ENCODE results near the gene EFHC1.
"Not testable (repeated sequence)": the region's sequence is repeated elsewhere in the genome, so short reads cannot be mapped to it uniquely, and the experiment has no call there.

Gene EFHC1

DNA sequence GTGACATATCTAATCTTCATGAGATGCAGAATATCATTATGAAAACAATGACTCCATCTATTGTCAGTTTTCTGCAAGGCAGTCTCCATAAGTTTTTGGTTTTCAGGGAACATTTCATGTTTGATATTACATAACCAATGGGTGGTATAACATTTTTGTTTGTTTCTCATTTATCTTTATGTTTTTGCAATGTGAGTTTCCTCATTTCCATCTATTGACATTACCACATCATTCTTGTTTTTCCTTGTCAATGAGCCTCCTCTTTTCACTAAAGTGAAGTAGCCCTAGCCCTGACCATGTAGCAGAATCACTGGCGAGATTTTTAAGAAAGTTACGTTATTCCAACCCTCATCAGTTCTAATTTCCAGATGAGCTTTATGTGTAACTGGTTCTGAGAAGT lies 4.4 kb downstream of the EFHC1 start:
- H3K9ac ChIP-seq (ENCODE audit: low read depth in 1 of 2, low read length in 2 of 2), result no peak overlapping the region
- no peaks in the 10 kb centered on the region for H3K27me3 ChIP-seq (ENCODE audit: control insufficient read depth in 1 of 2, insufficient read depth in 2 of 2, low read length in 2 of 2)
- H3K4me1 ChIP-seq (ENCODE audit: control insufficient read depth in 1 of 2, insufficient read depth in 2 of 2, low read length in 2 of 2), result peaks cover 6 to 7% of the 10 kb centered on the region in 2 donors
- H3K36me3 ChIP-seq (ENCODE audit: control insufficient read depth in 1 of 2, insufficient read depth in 2 of 2, low read length in 2 of 2), result no peaks in the 10 kb centered on the region
- H3K27ac ChIP-seq (ENCODE audit: low read depth, low read length), result no peak overlapping the region
- H3K9me3 ChIP-seq (ENCODE audit: control insufficient read depth in 1 of 2, low read length in 2 of 2), result no peaks in the 10 kb centered on the region
- no peak overlapping the region for H3K4me3 ChIP-seq (ENCODE audit: low read depth in 1 of 2, low read length in 2 of 2)

DNA sequence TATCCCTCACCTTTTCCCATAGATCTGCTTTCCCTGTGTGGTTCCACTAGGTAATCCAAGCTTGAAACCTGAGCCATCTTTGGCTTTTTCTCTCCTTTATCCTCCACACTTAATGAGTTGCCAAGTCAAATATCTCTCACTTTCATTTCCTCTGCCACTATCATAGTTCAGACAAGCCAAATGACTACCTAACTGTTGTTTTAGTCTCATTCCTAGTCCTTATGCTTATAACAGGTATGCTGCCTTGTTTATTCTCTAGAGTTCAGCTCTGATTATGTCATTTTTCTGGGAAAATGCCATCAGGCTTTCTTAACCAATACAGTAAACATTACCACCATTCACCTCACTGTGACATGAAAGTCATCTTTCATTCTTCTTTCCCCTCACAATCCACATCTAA lies 6.5 kb downstream of the EFHC1 start:
- Histone ChIP-seq H3K4me3 (ENCODE audit: low read depth in 1 of 2, low read length in 2 of 2) (no peak overlapping the region), H3K9ac (ENCODE audit: low read depth in 1 of 2, low read length in 2 of 2) (no peak overlapping the region), H3K36me3 (ENCODE audit: control insufficient read depth in 1 of 2, insufficient read depth in 2 of 2, low read length in 2 of 2) (no peaks in the 10 kb centered on the region), H3K27me3 (ENCODE audit: control insufficient read depth in 1 of 2, insufficient read depth in 2 of 2, low read length in 2 of 2) (no peaks in the 10 kb centered on the region), H3K4me1 (ENCODE audit: control insufficient read depth in 1 of 2, insufficient read depth in 2 of 2, low read length in 2 of 2) (no peaks in the 10 kb centered on the region), H3K27ac (ENCODE audit: low read depth, low read length) (no peak overlapping the region), H3K9me3 (ENCODE audit: control insufficient read depth in 1 of 2, low read length in 2 of 2) (no peaks in the 10 kb centered on the region)

DNA sequence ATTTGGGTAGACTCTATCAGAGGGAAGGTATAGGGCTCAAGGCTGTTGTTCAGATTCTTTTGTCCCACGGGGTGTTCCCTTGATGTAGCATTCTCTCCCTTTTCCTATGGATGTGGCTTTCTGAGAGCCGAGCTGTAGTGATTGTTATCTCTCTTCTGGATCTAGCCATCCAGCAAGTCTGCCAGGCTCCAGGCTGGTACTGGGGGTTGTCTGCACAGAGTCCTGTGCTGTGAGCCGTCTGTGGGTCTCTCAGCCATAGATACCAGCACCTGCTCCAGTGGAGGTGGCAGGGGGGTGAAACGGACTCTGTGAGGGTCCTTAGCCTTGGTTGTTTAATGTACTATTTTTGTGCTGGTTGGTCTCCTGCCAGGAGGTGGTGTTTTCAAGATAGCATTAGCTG lies 13.2 kb downstream of the EFHC1 start:
- not testable (repeated sequence) for H3K27me3 ChIP-seq (ENCODE audit: control insufficient read depth in 1 of 2, insufficient read depth in 2 of 2, low read length in 2 of 2); H3K4me1 ChIP-seq (ENCODE audit: control insufficient read depth in 1 of 2, insufficient read depth in 2 of 2, low read length in 2 of 2); H3K27ac ChIP-seq (ENCODE audit: low read depth, low read length); H3K9me3 ChIP-seq (ENCODE audit: control insufficient read depth in 1 of 2, low read length in 2 of 2); H3K9ac ChIP-seq (ENCODE audit: low read depth in 1 of 2, low read length in 2 of 2); H3K36me3 ChIP-seq (ENCODE audit: control insufficient read depth in 1 of 2, insufficient read depth in 2 of 2, low read length in 2 of 2); H3K4me3 ChIP-seq (ENCODE audit: low read depth in 1 of 2, low read length in 2 of 2)

DNA sequence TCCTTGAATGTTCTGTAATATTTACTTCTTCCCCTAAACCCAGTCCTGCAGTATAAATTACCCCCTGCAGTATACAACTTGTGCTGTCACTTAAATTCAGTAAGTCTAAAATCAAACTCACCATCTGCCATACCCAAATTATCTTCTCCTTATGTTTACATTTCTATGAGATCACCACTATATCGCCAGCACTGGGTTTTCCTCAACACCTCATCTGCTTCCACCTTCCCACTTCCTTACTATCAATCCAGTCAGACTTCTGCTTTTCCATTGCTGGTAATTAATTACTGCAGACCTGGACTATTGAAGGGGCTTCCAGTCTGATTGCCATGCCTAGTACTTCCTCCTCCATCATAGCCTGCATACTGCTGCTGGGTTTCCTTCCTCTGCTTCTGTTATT lies 15.2 kb downstream of the EFHC1 start:
- no peaks in the 10 kb centered on the region for H3K36me3 ChIP-seq (ENCODE audit: control insufficient read depth in 1 of 2, insufficient read depth in 2 of 2, low read length in 2 of 2)
- no peaks in the 10 kb centered on the region for H3K27me3 ChIP-seq (ENCODE audit: control insufficient read depth in 1 of 2, insufficient read depth in 2 of 2, low read length in 2 of 2)
- no peak overlapping the region for H3K9ac ChIP-seq (ENCODE audit: low read depth in 1 of 2, low read length in 2 of 2)
- H3K27ac ChIP-seq (ENCODE audit: low read depth, low read length), result no peak overlapping the region
- no peak overlapping the region for H3K4me3 ChIP-seq (ENCODE audit: low read depth in 1 of 2, low read length in 2 of 2)
- no peaks in the 10 kb centered on the region for H3K9me3 ChIP-seq (ENCODE audit: control insufficient read depth in 1 of 2, low read length in 2 of 2)
- no peaks in the 10 kb centered on the region for H3K4me1 ChIP-seq (ENCODE audit: control insufficient read depth in 1 of 2, insufficient read depth in 2 of 2, low read length in 2 of 2)

DNA sequence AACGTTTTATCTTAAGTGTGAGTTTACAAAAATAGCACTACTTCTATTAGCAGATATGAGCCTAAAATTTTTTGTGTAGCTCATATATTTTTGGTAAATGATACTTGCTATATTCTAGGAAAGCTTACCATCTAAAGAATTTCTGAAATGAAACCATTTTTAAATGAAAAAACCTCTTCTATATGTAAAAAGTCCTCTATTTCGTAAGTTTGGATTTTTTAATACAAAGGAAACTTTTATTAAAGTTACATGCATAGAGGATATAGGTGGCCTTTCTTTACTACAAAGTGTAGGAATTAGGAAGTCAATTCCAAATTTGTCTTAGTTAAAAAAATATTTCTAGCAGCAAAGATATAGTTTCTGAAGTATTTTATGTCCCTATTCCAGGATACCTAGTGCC lies 18.8 kb downstream of the EFHC1 start:
- H3K9me3 ChIP-seq (ENCODE audit: control insufficient read depth in 1 of 2, low read length in 2 of 2), result no peaks in the 10 kb centered on the region
- no peaks in the 10 kb centered on the region for H3K27me3 ChIP-seq (ENCODE audit: control insufficient read depth in 1 of 2, insufficient read depth in 2 of 2, low read length in 2 of 2)
- no peak overlapping the region for H3K27ac ChIP-seq (ENCODE audit: low read depth, low read length)
- H3K4me3 ChIP-seq (ENCODE audit: low read depth in 1 of 2, low read length in 2 of 2), result no peak overlapping the region
- H3K36me3 ChIP-seq (ENCODE audit: control insufficient read depth in 1 of 2, insufficient read depth in 2 of 2, low read length in 2 of 2), result no peaks in the 10 kb centered on the region
- no peaks in the 10 kb centered on the region for H3K4me1 ChIP-seq (ENCODE audit: control insufficient read depth in 1 of 2, insufficient read depth in 2 of 2, low read length in 2 of 2)
- no peak overlapping the region for H3K9ac ChIP-seq (ENCODE audit: low read depth in 1 of 2, low read length in 2 of 2)

DNA sequence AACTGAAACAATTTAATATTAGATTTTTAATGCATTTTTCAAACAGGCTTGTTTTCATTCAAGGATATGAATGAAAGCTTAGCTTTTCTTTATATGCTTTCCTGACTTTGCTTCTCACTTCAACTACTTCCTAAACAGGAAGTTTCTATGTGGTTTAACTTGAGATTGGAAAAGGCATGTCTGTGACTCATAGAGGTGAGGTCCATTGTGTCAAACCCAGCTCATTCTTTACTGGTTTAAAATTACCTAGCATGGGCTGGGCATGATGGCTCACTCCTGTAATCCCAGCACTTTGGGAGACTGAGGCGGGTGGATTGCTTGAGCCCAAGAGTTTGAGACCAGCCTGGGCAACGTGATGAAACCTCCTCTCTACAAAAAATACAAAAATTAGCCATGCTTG lies 34.4 kb downstream of the EFHC1 start:
- peaks cover 0 to 3% of the 10 kb centered on the region in 2 donors for H3K36me3 ChIP-seq (ENCODE audit: control insufficient read depth in 1 of 2, insufficient read depth in 2 of 2, low read length in 2 of 2)
- H3K9ac ChIP-seq (ENCODE audit: low read depth in 1 of 2, low read length in 2 of 2), result no peak overlapping the region
- no peak overlapping the region for H3K4me3 ChIP-seq (ENCODE audit: low read depth in 1 of 2, low read length in 2 of 2)
- H3K4me1 ChIP-seq (ENCODE audit: control insufficient read depth in 1 of 2, insufficient read depth in 2 of 2, low read length in 2 of 2), result peaks cover 8 to 11% of the 10 kb centered on the region in 2 donors
- peaks cover 0 to 8% of the 10 kb centered on the region in 2 donors for H3K9me3 ChIP-seq (ENCODE audit: control insufficient read depth in 1 of 2, low read length in 2 of 2)
- H3K27me3 ChIP-seq (ENCODE audit: control insufficient read depth in 1 of 2, insufficient read depth in 2 of 2, low read length in 2 of 2), result no peaks in the 10 kb centered on the region
- no peak overlapping the region for H3K27ac ChIP-seq (ENCODE audit: low read depth, low read length)

DNA sequence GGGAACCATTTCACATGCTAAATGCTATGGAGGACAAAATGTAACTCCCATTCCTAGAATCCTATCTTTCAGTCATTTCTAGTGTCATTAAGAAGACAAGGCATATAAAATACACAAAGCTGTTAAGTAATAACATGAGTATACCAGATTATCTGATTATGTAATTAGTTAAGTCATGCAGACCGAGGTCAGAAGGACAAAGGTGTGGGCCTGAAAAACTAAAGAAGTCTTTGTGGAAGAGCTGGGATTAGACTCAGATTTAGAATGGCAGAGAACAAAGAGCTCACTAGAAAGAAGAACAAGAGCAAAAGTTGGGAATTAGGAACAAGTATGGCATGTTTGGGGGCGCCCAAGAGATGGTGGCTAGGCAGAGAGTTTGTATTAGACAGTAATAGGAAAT lies 37.0 kb downstream of the EFHC1 start:
- H3K4me1 ChIP-seq (ENCODE audit: control insufficient read depth in 1 of 2, insufficient read depth in 2 of 2, low read length in 2 of 2), result peaks cover 8 to 11% of the 10 kb centered on the region in 2 donors
- no peak overlapping the region for H3K4me3 ChIP-seq (ENCODE audit: low read depth in 1 of 2, low read length in 2 of 2)
- no peaks in the 10 kb centered on the region for H3K27me3 ChIP-seq (ENCODE audit: control insufficient read depth in 1 of 2, insufficient read depth in 2 of 2, low read length in 2 of 2)
- peaks cover 0 to 3% of the 10 kb centered on the region in 2 donors for H3K36me3 ChIP-seq (ENCODE audit: control insufficient read depth in 1 of 2, insufficient read depth in 2 of 2, low read length in 2 of 2)
- H3K9me3 ChIP-seq (ENCODE audit: control insufficient read depth in 1 of 2, low read length in 2 of 2), result peaks cover 2 to 3% of the 10 kb centered on the region in 2 donors
- H3K9ac ChIP-seq (ENCODE audit: low read depth in 1 of 2, low read length in 2 of 2), result no peak overlapping the region
- no peak overlapping the region for H3K27ac ChIP-seq (ENCODE audit: low read depth, low read length)

DNA sequence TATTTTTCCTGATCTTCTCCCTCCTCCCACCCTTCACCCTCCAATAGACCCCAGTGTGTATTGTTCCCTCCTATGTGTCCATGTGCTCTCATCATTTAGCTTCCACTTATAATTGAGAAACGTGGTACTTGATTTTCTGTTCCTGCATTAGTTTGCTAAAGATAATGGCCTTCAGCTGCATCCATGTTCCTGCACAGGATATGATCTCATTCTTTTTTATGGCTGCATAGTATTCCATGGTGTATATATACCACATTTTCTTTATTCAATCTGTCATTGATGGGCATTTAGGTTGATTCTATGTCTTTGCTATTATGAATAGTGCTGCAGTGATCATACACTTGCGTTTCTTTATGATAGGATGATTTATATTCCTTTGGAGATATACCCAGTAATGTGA lies 41.1 kb downstream of the EFHC1 start:
- not testable (repeated sequence) for H3K27ac ChIP-seq (ENCODE audit: low read depth, low read length); H3K4me1 ChIP-seq (ENCODE audit: control insufficient read depth in 1 of 2, insufficient read depth in 2 of 2, low read length in 2 of 2); H3K9me3 ChIP-seq (ENCODE audit: control insufficient read depth in 1 of 2, low read length in 2 of 2); H3K9ac ChIP-seq (ENCODE audit: low read depth in 1 of 2, low read length in 2 of 2); H3K27me3 ChIP-seq (ENCODE audit: control insufficient read depth in 1 of 2, insufficient read depth in 2 of 2, low read length in 2 of 2); H3K4me3 ChIP-seq (ENCODE audit: low read depth in 1 of 2, low read length in 2 of 2); H3K36me3 ChIP-seq (ENCODE audit: control insufficient read depth in 1 of 2, insufficient read depth in 2 of 2, low read length in 2 of 2)

DNA sequence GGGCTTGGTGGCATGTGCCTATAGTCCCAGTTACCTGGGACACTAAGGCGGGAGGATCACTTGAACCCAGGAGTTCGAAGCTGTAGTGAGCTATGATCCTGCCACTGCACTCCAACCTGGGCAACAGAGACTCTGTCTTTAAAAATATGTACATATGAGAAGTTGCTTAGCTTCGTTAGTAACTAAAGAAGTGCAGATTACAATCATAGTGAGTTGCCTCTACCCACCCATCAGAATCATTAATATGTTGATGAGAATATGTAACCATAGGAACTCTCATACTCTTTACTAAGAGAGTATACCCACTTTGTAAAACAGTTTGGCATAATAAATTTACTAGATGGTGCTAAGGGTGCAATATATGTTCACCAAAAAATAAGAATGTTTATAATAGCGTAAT lies 54.0 kb downstream of the EFHC1 start:
- H3K36me3 ChIP-seq (ENCODE audit: control insufficient read depth in 1 of 2, insufficient read depth in 2 of 2, low read length in 2 of 2), result no peaks in the 10 kb centered on the region
- H3K4me1 ChIP-seq (ENCODE audit: control insufficient read depth in 1 of 2, insufficient read depth in 2 of 2, low read length in 2 of 2), result no peaks in the 10 kb centered on the region
- no peak overlapping the region for H3K9ac ChIP-seq (ENCODE audit: low read depth in 1 of 2, low read length in 2 of 2)
- no peaks in the 10 kb centered on the region for H3K9me3 ChIP-seq (ENCODE audit: control insufficient read depth in 1 of 2, low read length in 2 of 2)
- no peaks in the 10 kb centered on the region for H3K27me3 ChIP-seq (ENCODE audit: control insufficient read depth in 1 of 2, insufficient read depth in 2 of 2, low read length in 2 of 2)
- H3K27ac ChIP-seq (ENCODE audit: low read depth, low read length), result no peak overlapping the region
- H3K4me3 ChIP-seq (ENCODE audit: low read depth in 1 of 2, low read length in 2 of 2), result no peak overlapping the region

DNA sequence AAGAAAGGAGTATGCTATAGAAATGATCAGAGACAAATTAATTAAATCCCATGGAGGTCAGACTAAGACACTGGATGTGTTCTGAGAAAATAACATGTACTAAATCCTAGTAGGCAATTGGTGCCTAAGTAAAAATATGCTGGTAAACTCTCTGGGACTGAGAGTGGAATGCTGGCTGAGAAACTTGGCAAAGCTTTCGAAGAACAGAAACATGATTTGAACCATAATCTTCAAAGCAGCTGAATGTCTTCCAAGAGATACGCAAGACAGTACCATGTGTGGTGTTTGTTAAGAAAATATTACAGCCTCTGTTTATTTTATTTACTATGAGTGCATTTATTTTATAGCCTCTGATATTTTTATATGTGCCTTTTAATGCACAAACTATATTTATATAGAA lies 55.2 kb downstream of the EFHC1 start:
- H3K36me3 ChIP-seq (ENCODE audit: control insufficient read depth in 1 of 2, insufficient read depth in 2 of 2, low read length in 2 of 2), result no peaks in the 10 kb centered on the region
- H3K4me3 ChIP-seq (ENCODE audit: low read depth in 1 of 2, low read length in 2 of 2), result no peak overlapping the region
- no peak overlapping the region for H3K9ac ChIP-seq (ENCODE audit: low read depth in 1 of 2, low read length in 2 of 2)
- no peaks in the 10 kb centered on the region for H3K9me3 ChIP-seq (ENCODE audit: control insufficient read depth in 1 of 2, low read length in 2 of 2)
- H3K27me3 ChIP-seq (ENCODE audit: control insufficient read depth in 1 of 2, insufficient read depth in 2 of 2, low read length in 2 of 2), result no peaks in the 10 kb centered on the region
- no peak overlapping the region for H3K27ac ChIP-seq (ENCODE audit: low read depth, low read length)
- H3K4me1 ChIP-seq (ENCODE audit: control insufficient read depth in 1 of 2, insufficient read depth in 2 of 2, low read length in 2 of 2), result no peaks in the 10 kb centered on the region

All from duodenal mucosa (tissue), 2 donors.